Activated CD8-positive, alpha-beta T cell treated with anti-CD3 and anti-CD28 coated beads for 36 hours (primary cell): ENCODE results near the gene CCL1. TPM values are rescaled to one million over a fixed set of nuclear protein-coding genes. Genes with fewer than 3 reads are reported as not detected.

Experiments used
- ATAC-seq: fragments of 200-7000 bp; cut with Tn5 transposase; one replicate; pipeline ENCODE4 v1.10.0; 2021; ENCODE audit warnings: mild to moderate bottlenecking, moderate library complexity
- CTCF ChIA-PET: fragments of 350-600 bp; sonication (Branson Sonifier 250); formaldehyde crosslinking; loops from one replicate; lab custom pipeline; 2021; ENCODE audit warnings: antibody characterized with exemption; lab: Charles Lee
- POLR2A ChIA-PET: fragments of 350-600 bp; sonication (Branson Sonifier 250); formaldehyde crosslinking; loops from one replicate; lab custom pipeline; 2021; ENCODE audit warnings: antibody characterized with exemption; lab: Charles Lee
- DNase-seq: peaks from one replicate; pipeline ENCODE4 v3.0.0-alpha.2; 2020
- H3K27ac Mint-ChIP-seq: one replicate; pipeline ENCODE4 v1.8.0; 2021; ENCODE audit warnings: mild to moderate bottlenecking, mixed read lengths
- H3K27me3 Mint-ChIP-seq: one replicate; pipeline ENCODE4 v1.8.0; 2021; ENCODE audit warnings: mixed read lengths
- H3K36me3 Mint-ChIP-seq: one replicate; pipeline ENCODE4 v1.8.0; 2021; ENCODE audit warnings: low read depth, mixed read lengths
- H3K4me1 Mint-ChIP-seq: one replicate; pipeline ENCODE4 v1.8.0; 2021; ENCODE audit warnings: low read depth, mixed read lengths
- H3K4me3 Mint-ChIP-seq: one replicate; pipeline ENCODE4 v1.8.0; 2021; ENCODE audit warnings: mild to moderate bottlenecking, moderate library complexity, mixed read lengths
- H3K9me3 Mint-ChIP-seq: one replicate; pipeline ENCODE4 v1.8.0; 2021; ENCODE audit warnings: mixed read lengths
- CTCF ChIP-seq: fragments of 200-600 bp; IDR thresholded peaks from one replicate; pipeline ENCODE4 v1.8.0; 2022; ENCODE audit warnings: antibody characterized with exemption, mild to moderate bottlenecking
- intact Hi-C: fragments of 100-400 bp; cut with micrococcal nuclease; formaldehyde crosslinking; loops from one replicate; pipeline ENCODE4 v1.10.0; 2022
- total RNA-seq, 2 experiments: library from RNA; stranded (reverse); gene quantifications; one replicate each; pipeline ENCODE4 v1.2.3, GENCODE V29; 2021

The CCL1 gene
- total RNA-seq, 2 experiments from 2014 or later = not detected

- H3K27me3 Mint-ChIP-seq = peaks cover 4% of the 10 kb centered on the region
- TF ChIP-seq CTCF = no peak
- ATAC-seq (no peak), DNase-seq (no peak)
- CTCF ChIA-PET = interaction anchor here (1.3 to 3.5 kb wide), 2 partner anchors 10 to 18 kb away, joined by 3 to 20 read pairs; no protein-coding TSS in a partner anchor
- intact Hi-C loops = no loop called here
- no peak overlapping the region for H3K27ac Mint-ChIP-seq
- H3K4me1 Mint-ChIP-seq = no peaks in the 10 kb centered on the region
- H3K36me3 Mint-ChIP-seq = no peaks in the 10 kb centered on the region
- POLR2A ChIA-PET = no interaction called here
- H3K9me3 Mint-ChIP-seq = peaks cover 3% of the 10 kb centered on the region
- H3K4me3 Mint-ChIP-seq = no peak overlapping the region
Observed at GRCh38 chr17:34351096-34351495, 11.9 kb downstream of the CCL1 start.

GRCh38 chr17:34349751-34350150, 13.3 kb downstream of the CCL1 start:
- Mint-ChIP-seq H3K9me3 (peaks cover 3% of the 10 kb centered on the region), H3K27me3 (peaks cover 4% of the 10 kb centered on the region), H3K4me1 (no peaks in the 10 kb centered on the region), H3K27ac (no peak overlapping the region), H3K36me3 (no peaks in the 10 kb centered on the region), H3K4me3 (no peak overlapping the region)
- intact Hi-C loops = no loop called here
- POLR2A ChIA-PET = no interaction called here
- TF ChIP-seq CTCF = no peak
- ATAC-seq (no peak), DNase-seq (no peak)
- CTCF ChIA-PET = interaction anchor here (1.3 to 3.5 kb wide), 2 partner anchors 11 to 20 kb away, joined by 3 to 20 read pairs; no protein-coding TSS in a partner anchor

- Mint-ChIP-seq H3K4me3 (no peak overlapping the region), H3K9me3 (no peaks in the 10 kb centered on the region), H3K27me3 (peaks cover 10% of the 10 kb centered on the region), H3K4me1 (no peaks in the 10 kb centered on the region), H3K36me3 (no peaks in the 10 kb centered on the region), H3K27ac (no peak overlapping the region)
- intact Hi-C loops = no loop called here
- POLR2A ChIA-PET = no interaction called here
- CTCF ChIA-PET = interaction anchor here (1.8 kb wide), 1 partner anchor 146 kb away, joined by 6 read pairs; no protein-coding TSS in a partner anchor
- no peak for ATAC-seq
- DNase-seq = no peak
- no peak for TF ChIP-seq CTCF
Observed at GRCh38 chr17:34347063-34347462, 16.0 kb downstream of the CCL1 start.

- no peaks in the 10 kb centered on the region for H3K36me3 Mint-ChIP-seq
- H3K9me3 Mint-ChIP-seq = no peaks in the 10 kb centered on the region
- H3K27me3 Mint-ChIP-seq = peaks cover 24% of the 10 kb centered on the region
- ChIA-PET CTCF (interaction anchor here (2.2 kb wide), 1 partner anchor 19 kb away, joined by 11 read pairs; no protein-coding TSS in a partner anchor), POLR2A (no interaction called here)
- no peak overlapping the region for H3K4me3 Mint-ChIP-seq
- DNase-seq (no peak), ATAC-seq (no peak)
- intact Hi-C loops = no loop called here
- no peaks in the 10 kb centered on the region for H3K4me1 Mint-ChIP-seq
- no peak overlapping the region for H3K27ac Mint-ChIP-seq
- no peak for TF ChIP-seq CTCF
Observed at GRCh38 chr17:34341916-34342315, 21.1 kb downstream of the CCL1 start.

- ATAC-seq = no peak
- Mint-ChIP-seq H3K27ac (no peak overlapping the region), H3K36me3 (no peaks in the 10 kb centered on the region), H3K4me1 (no peaks in the 10 kb centered on the region), H3K9me3 (no peaks in the 10 kb centered on the region), H3K27me3 (peaks cover 27% of the 10 kb centered on the region), H3K4me3 (no peak overlapping the region)
- no peak for DNase-seq
- ChIA-PET POLR2A (no interaction called here), CTCF (interaction anchor here (1.3 kb wide), 1 partner anchor 139 kb away, joined by 3 read pairs; no protein-coding TSS in a partner anchor)
- no peak for TF ChIP-seq CTCF
- intact Hi-C loops = no loop called here
Observed at GRCh38 chr17:34339138-34339770, 23.8 kb downstream of the CCL1 start.
